ENCODE results near the gene PSMC6.
"Not testable (repeated sequence)": the region's sequence is repeated elsewhere in the genome, so short reads cannot be mapped to it uniquely, and the experiment has no call there.

Gene PSMC6

GRCh38 chr14:52741865-52742264 lies 34.9 kb downstream of the PSMC6 start:
- no peak for TF ChIP-seq CTCF (IDR thresholded peaks at IDR 0.05; ENCODE audit: low read depth, low read length, missing control alignments)
- no peak overlapping the region for H3K4me3 ChIP-seq (replicated peaks; ENCODE audit: low read depth, low read length)
- no peak for DNase-seq (ENCODE audit: extremely low read depth, low read depth)

- no peak for TF ChIP-seq CTCF (IDR thresholded peaks at IDR 0.05; ENCODE audit: low read depth, low read length, missing control alignments)
- no peak overlapping the region for H3K4me3 ChIP-seq (replicated peaks; ENCODE audit: low read depth, low read length)
- no peak for DNase-seq (ENCODE audit: extremely low read depth, low read depth)
Observed at GRCh38 chr14:52748647-52749292, 41.8 kb downstream of the PSMC6 start.

DNA sequence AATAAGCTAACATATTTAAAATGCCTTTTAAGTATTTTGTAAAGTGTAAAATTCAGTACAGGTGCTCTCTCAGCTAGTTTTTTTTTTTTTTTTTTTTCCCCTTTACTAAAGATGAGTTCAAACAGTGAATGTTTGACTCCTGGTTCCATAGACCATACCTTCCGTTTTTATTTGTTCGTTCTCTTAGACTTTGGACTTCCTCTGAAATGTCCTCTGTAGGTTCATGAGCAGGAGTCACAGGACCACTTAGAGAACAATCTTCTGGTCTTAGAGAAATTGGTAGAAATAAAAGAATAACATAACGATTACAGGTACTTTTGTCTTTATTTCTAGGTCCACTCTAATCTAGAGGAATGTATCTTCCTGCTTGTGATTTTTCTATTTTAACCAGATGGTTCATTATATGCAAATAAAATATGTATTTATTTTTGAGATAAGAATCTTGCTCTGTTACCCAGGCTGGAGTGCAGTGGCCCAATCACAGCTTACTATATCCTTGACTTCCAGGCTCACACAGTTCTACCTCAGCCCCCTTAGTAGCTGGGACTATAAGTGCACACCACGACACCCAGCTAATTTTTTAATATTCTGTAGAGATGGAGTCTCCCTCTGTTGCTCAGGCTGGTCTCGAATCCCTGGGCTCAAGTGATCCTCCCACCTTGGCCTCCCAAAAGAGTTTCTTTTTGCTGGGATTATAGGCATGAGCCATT lies 48.8 kb downstream of the PSMC6 start:
- TF ChIP-seq CTCF (IDR thresholded peaks at IDR 0.05; ENCODE audit: low read depth, low read length, missing control alignments) = no peak
- no peak for DNase-seq (ENCODE audit: extremely low read depth, low read depth)
- no peak overlapping the region for H3K4me3 ChIP-seq (replicated peaks; ENCODE audit: low read depth, low read length)

- H3K4me3 ChIP-seq (replicated peaks; ENCODE audit: low read depth, low read length) = no peak overlapping the region
- no peak for TF ChIP-seq CTCF (IDR thresholded peaks at IDR 0.05; ENCODE audit: low read depth, low read length, missing control alignments)
- DNase-seq (ENCODE audit: extremely low read depth, low read depth) = no peak
Observed at GRCh38 chr14:52759145-52759544, 52.1 kb downstream of the PSMC6 start.

DNA sequence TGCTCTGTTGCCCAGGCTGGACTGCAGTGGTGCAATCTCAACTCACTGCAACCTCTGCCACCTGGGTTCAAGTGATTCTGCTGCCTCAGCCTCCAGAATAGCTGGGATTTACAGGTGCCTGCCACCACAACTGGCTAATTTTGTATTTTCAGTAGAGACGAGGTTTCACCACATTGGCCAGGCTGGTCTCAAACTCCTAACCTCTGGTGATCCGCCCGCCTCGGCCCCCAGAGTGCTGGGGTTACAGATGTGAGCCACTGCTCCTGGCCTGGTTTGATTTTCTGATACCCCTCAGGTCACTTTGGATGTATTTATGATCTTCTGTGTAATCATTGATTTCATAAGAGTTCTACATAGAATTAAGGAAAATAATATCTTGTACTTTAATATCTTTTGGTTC lies 55.9 kb downstream of the PSMC6 start:
- DNase-seq (ENCODE audit: extremely low read depth, low read depth); H3K4me3 ChIP-seq (replicated peaks; ENCODE audit: low read depth, low read length): not testable (repeated sequence)

DNA sequence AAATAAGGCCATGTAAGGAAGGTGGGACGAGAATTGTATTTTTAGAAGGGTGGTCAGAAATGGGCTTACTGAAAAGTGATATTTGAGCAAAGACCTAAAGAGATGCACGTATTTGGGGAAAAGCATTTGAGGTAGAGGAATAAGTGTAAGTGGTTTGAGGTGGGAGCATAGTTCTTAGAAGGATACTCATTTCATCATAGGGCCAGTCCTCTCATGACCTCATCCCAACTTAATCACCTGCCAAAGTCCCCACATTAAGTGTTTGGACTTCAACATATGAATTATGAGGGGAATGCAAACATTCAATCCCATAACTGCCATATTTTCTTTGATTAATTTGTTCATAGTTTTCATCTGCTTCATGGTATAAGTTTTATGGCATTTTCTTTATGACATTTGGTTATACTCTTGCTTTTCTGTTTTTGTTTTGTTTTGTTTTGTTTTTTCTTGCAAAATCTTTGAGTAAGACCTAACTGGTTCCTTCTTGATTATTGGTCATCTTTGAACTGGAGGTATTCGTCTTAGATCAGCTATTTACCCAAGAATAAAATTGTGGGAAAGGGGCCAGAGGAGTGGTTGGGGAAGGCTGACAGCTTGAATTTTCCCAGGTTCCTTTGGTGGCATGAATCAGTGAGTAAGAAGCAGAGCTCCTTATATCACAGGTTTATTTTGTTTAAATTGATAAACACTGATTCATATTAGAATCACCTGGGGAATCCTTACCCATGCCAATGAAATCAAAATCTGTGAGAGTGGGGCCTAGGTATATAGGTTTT lies 60.2 kb downstream of the PSMC6 start:
- TF ChIP-seq CTCF (IDR thresholded peaks at IDR 0.05; ENCODE audit: low read depth, low read length, missing control alignments) = no peak

GRCh38 chr14:52769887-52770286 lies 62.9 kb downstream of the PSMC6 start:
- no peak for TF ChIP-seq CTCF (IDR thresholded peaks at IDR 0.05; ENCODE audit: low read depth, low read length, missing control alignments)
- no peak for DNase-seq (ENCODE audit: extremely low read depth, low read depth)
- no peak overlapping the region for H3K4me3 ChIP-seq (replicated peaks; ENCODE audit: low read depth, low read length)

More for the DNA sequence above, 60.2 kb downstream of the PSMC6 start:
- DNase-seq (ENCODE audit: extremely low read depth, low read depth) = no peak
- no peak overlapping the region for H3K4me3 ChIP-seq (replicated peaks; ENCODE audit: low read depth, low read length)

Data from HFF-Myc (cell line).